ENCODE results near the gene DUS1L. TPM values are rescaled to one million over a fixed set of nuclear protein-coding genes. Genes with fewer than 3 reads are reported as not detected.

DUS1L gene
- total RNA-seq, 1 donor from 2014 or later, result 73.3 TPM

DNA sequence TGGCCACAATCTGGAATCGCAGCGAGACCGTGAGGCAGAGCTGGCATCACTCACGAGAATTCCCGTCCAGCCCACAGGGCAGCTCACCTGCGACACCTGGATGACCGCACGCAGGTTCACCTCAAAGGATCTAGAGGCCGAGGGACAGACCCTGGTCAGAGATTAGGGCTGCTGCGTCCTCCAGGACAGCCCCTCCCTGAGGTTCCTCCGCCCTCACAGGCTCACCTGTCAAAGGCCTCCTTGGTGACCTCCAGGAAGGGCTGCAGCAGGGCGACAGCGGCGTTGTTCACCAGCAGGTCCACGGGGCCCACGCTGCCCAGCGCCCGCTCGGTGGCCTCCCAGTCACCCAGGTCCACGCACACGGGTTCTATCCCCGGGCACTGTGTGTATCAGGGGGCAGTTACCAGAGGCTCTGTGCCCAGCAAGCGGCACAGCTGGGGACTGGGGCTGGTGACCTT lies 28.9 kb downstream of the DUS1L start:
- Mint-ChIP-seq H3K4me3 (ENCODE audit: unreplicated experiment) (peak overlapping the region; percentile 73), H3K9me3 (ENCODE audit: unreplicated experiment) (no peaks in the 10 kb centered on the region), H3K36me3 (ENCODE audit: unreplicated experiment) (no peaks in the 10 kb centered on the region), H3K27ac (ENCODE audit: unreplicated experiment) (peak overlapping the region; percentile 76), H3K27me3 (ENCODE audit: unreplicated experiment) (no peaks in the 10 kb centered on the region), H3K4me1 (ENCODE audit: unreplicated experiment) (peaks cover 21% of the 10 kb centered on the region)
- DNase-seq (ENCODE audit: extremely low spot score, unreplicated experiment), result no peak
- TF ChIP-seq, protein P1, sequence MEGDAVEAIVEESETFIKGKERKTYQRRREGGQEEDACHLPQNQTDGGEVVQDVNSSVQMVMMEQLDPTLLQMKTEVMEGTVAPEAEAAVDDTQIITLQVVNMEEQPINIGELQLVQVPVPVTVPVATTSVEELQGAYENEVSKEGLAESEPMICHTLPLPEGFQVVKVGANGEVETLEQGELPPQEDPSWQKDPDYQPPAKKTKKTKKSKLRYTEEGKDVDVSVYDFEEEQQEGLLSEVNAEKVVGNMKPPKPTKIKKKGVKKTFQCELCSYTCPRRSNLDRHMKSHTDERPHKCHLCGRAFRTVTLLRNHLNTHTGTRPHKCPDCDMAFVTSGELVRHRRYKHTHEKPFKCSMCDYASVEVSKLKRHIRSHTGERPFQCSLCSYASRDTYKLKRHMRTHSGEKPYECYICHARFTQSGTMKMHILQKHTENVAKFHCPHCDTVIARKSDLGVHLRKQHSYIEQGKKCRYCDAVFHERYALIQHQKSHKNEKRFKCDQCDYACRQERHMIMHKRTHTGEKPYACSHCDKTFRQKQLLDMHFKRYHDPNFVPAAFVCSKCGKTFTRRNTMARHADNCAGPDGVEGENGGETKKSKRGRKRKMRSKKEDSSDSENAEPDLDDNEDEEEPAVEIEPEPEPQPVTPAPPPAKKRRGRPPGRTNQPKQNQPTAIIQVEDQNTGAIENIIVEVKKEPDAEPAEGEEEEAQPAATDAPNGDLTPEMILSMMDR (IDR thresholded peaks at IDR 0.05), result no peak

DNA sequence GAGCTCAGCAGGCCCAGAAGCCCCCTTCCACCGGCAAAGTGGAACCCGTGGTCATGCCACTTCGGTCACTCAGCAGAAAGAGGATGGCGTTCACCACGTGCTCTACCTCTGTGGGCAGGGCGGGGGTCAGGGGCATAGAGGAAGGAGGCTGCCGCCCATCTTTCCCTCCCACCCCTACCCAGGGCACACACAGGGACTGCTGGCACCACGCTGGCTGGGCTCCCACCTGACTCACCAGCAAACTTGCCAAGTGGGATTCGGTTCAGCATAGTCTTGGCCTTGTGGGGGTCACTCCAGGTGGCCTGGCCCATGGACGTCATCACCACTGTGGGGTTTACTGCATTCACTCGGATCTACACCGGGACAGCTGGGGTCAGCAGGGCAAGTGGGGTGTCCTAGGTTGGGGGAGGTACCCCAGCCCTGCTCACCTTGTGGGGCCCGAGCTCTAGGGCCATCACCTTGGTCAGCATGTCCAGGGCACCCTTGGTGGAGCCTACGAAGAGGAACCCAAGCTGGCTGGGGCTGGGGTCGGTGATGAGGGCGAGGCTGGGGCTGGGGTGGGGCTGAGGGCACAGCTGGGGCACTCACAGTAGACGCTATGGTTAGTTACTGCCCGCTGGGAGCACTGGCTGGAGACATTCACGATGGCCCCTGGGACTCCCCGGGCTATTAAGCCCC lies 29.5 kb downstream of the DUS1L start:
- TF ChIP-seq, protein P1 (IDR thresholded peaks at IDR 0.05), result no peak
- Mint-ChIP-seq H3K4me3 (ENCODE audit: unreplicated experiment) (peak overlapping the region; percentile 73), H3K36me3 (ENCODE audit: unreplicated experiment) (no peaks in the 10 kb centered on the region)

GRCh38 chr17:82035488-82035887 lies 30.1 kb downstream of the DUS1L start:
- no peaks in the 10 kb centered on the region for H3K36me3 Mint-ChIP-seq (ENCODE audit: unreplicated experiment)
- no peak overlapping the region for H3K27ac Mint-ChIP-seq (ENCODE audit: unreplicated experiment)
- no peak for DNase-seq (ENCODE audit: extremely low spot score, unreplicated experiment)
- H3K27me3 Mint-ChIP-seq (ENCODE audit: unreplicated experiment), result no peaks in the 10 kb centered on the region
- H3K4me3 Mint-ChIP-seq (ENCODE audit: unreplicated experiment), result peak overlapping the region; percentile 50
- peaks cover 18% of the 10 kb centered on the region for H3K4me1 Mint-ChIP-seq (ENCODE audit: unreplicated experiment)
- TF ChIP-seq, protein P1 (IDR thresholded peaks at IDR 0.05), result no peak
- H3K9me3 Mint-ChIP-seq (ENCODE audit: unreplicated experiment), result no peaks in the 10 kb centered on the region

More for the DNA sequence above, 29.5 kb downstream of the DUS1L start:
- Mint-ChIP-seq H3K4me1 (ENCODE audit: unreplicated experiment) (peaks cover 17% of the 10 kb centered on the region), H3K27ac (ENCODE audit: unreplicated experiment) (no peak overlapping the region), H3K9me3 (ENCODE audit: unreplicated experiment) (no peaks in the 10 kb centered on the region), H3K27me3 (ENCODE audit: unreplicated experiment) (no peaks in the 10 kb centered on the region)
- no peak for DNase-seq (ENCODE audit: extremely low spot score, unreplicated experiment)

- TF ChIP-seq, protein P1 (IDR thresholded peaks at IDR 0.05), result no peak
- DNase-seq (ENCODE audit: extremely low spot score, unreplicated experiment), result no peak
- Mint-ChIP-seq H3K4me3 (ENCODE audit: unreplicated experiment) (no peak overlapping the region), H3K36me3 (ENCODE audit: unreplicated experiment) (no peaks in the 10 kb centered on the region), H3K4me1 (ENCODE audit: unreplicated experiment) (peaks cover 22% of the 10 kb centered on the region), H3K27me3 (ENCODE audit: unreplicated experiment) (no peaks in the 10 kb centered on the region), H3K9me3 (ENCODE audit: unreplicated experiment) (no peaks in the 10 kb centered on the region), H3K27ac (ENCODE audit: unreplicated experiment) (no peak overlapping the region)
Measured at GRCh38 chr17:82034371-82035011, 31.1 kb downstream of the DUS1L start.

DNA sequence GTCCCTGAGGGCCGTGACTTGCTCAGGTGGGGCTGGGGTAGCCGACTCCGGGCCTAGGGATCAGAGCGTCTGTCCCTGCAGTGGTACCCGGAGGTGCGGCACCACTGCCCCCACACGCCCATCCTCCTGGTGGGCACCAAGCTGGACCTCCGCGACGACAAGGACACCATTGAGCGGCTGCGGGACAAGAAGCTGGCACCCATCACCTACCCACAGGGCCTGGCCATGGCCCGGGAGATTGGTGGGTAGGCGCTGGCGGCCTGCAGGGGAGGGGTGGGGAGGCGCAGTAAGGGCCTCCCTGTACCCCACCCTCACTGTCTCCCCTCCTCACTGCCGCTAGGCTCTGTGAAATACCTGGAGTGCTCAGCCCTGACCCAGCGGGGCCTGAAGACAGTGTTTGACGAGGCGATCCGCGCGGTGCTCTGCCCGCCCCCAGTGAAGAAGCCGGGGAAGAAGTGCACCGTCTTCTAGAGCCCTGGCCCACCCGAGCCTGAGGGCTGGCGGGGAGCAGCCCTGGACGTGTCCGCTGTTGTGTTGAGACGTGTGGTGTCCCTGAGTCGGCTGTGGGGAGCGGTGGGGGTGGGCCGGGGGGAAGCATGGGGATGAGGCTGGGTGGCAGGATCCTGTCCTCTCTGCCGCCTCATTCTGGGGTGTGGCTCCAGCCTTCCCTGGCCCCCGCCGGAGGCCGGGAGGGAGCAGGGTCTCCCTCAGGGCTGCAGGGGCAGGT lies 32.1 kb downstream of the DUS1L start:
- H3K4me1 Mint-ChIP-seq (ENCODE audit: unreplicated experiment), result peaks cover 22% of the 10 kb centered on the region
- DNase-seq (ENCODE audit: extremely low spot score, unreplicated experiment), result no peak
- no peak overlapping the region for H3K27ac Mint-ChIP-seq (ENCODE audit: unreplicated experiment)
- peak overlapping the region; percentile 56 for H3K4me3 Mint-ChIP-seq (ENCODE audit: unreplicated experiment)
- H3K27me3 Mint-ChIP-seq (ENCODE audit: unreplicated experiment), result no peaks in the 10 kb centered on the region
- H3K36me3 Mint-ChIP-seq (ENCODE audit: unreplicated experiment), result no peaks in the 10 kb centered on the region
- TF ChIP-seq, protein P1 (IDR thresholded peaks at IDR 0.05), result no peak
- H3K9me3 Mint-ChIP-seq (ENCODE audit: unreplicated experiment), result no peaks in the 10 kb centered on the region
